Heart right ventricle (tissue), 16 donors: Measurements from ENCODE around the gene ARHGEF10L. TPM values are rescaled to one million over a fixed set of nuclear protein-coding genes. Genes with fewer than 3 reads are reported as not detected.
A peak's percentile ranks its signal among the peaks of the same experiment; 100 is the strongest.

Source experiments
- ATAC-seq, 8 donors: fragments of 200-7000 bp; cut with Tn5 transposase; one replicate each; pipeline ENCODE4 v1.9.1; 2020; ENCODE audit warnings: mild to moderate bottlenecking in 8 of 8, moderate library complexity in 8 of 8, moderate number of reproducible peaks in 1 of 8
- DNase-seq, 2 donors: peaks; one replicate each; pipeline ENCODE4 v3.0.0-alpha.2; 2020
- H3K27ac ChIP-seq, 10 donors: fragments of 200-600 bp; sonication (generic) in 2 of 10; one replicate each; pipeline versions ENCODE4 v1.5.0 to v1.8.0; 2020 to 2022; ENCODE audit warnings: mild to moderate bottlenecking in 3 of 10
- H3K27me3 ChIP-seq, 7 donors: fragments of 200-600 bp; one replicate each; pipeline ENCODE4 v1.8.0; 2021 to 2022; ENCODE audit warnings: mild to moderate bottlenecking in 2 of 7
- H3K36me3 ChIP-seq, 9 donors: fragments of 200-600 bp; sonication (generic) in 1 of 9; one replicate each; pipeline versions ENCODE4 v1.5.0 to v1.8.0; 2020 to 2022; ENCODE audit warnings: mild to moderate bottlenecking in 2 of 9
- H3K4me1 ChIP-seq, 9 donors: fragments of 200-600 bp; sonication (generic) in 1 of 9; one replicate each; pipeline versions ENCODE4 v1.5.0 to v1.8.0; 2020 to 2022; ENCODE audit warnings: mild to moderate bottlenecking in 4 of 9
- H3K4me3 ChIP-seq, 10 donors: fragments of 200-600 bp; sonication (generic) in 2 of 10; one replicate each; pipeline versions ENCODE4 v1.5.0 to v1.8.0; 2020 to 2022; ENCODE audit warnings: mild to moderate bottlenecking in 7 of 10, moderate library complexity in 2 of 10
- H3K9me3 ChIP-seq, 11 donors: fragments of 200-600 bp in 10 of 11; sonication (generic) in 2 of 11; one replicate each; pipeline versions ENCODE4 v1.5.0 to v1.8.0; 2013 to 2022; ENCODE audit warnings: mild to moderate bottlenecking in 2 of 11, control low read depth in 1 of 11, moderate library complexity in 1 of 11
- CTCF ChIP-seq, 9 donors: fragments of 200-600 bp; sonication (generic) in 2 of 9; IDR thresholded peaks; one replicate each; pipeline versions ENCODE4 v1.5.0 to v1.8.0; 2021 to 2022; ENCODE audit warnings: antibody characterized with exemption in 9 of 9, mild to moderate bottlenecking in 5 of 9, moderate library complexity in 1 of 9
- WGBS, 2 donors: extraction: QIAGEN DNeasy Blood & Tissue Kit; methylation state at CpG; one replicate each; pipeline ENCODE4 v1.1.7; 2013; ENCODE audit warnings: inconsistent platforms in 1 of 2; 5-methylcytosine and 5-hydroxymethylcytosine counted together
- intact Hi-C, 10 donors: fragments of 100-400 bp; cut with DNase I; formaldehyde crosslinking; loops; one replicate each; pipeline versions ENCODE4 v1.11.1 to v1.14.2; 2022
- polyA plus RNA-seq, 2 donors: library from polyadenylated mRNA; stranded (reverse); fragments of 200-250 nt; gene quantifications; one replicate each; pipeline ENCODE4 v1.2.3, GENCODE V29; 2013
- total RNA-seq, 10 donors: library from RNA; stranded (reverse); fragmentation: NEBNext Ultra II Directional in 3 of 10; extraction: Animal tissue kit (Norgen Biotek cat#: 25700) in 3 of 10; gene quantifications; one replicate each; pipeline versions ENCODE4 v1.2.1 to v1.2.4, GENCODE V29; 2021 to 2023
- donor health status: Arrhythmogenic right ventricular cardiomyopathy.
- donor health status: ischemic (EF 13 %, LVEDD 7.1; RV severe dilation, severe dysfunction).
- donor health status: healthy with polysubstance abuse.
- donor health status: DM: no; HTN: yes; CAD: no.
- donor health status: DM: no; HTN: no; CAD: no.
- donor health status: ischemic (EF 25% LVEDD 6.9; RV normal size, moderate dysfunction).
- donor health status: ischemic (EF 25% LVEDD 5.7; RV mildly dilated, moderate dysfunction).
- donor health status: healthy.
- donor health status: DM: yes; HTN: yes; CAD: no.
- donor health status: Ischemic cardiomyopathy.
- donor health status: ischemic (EF 35%, LVEDD 5.7; RV mildly dilated, moderate dysfunction).
- donor health status: nonischemic (EF 11% LVEDD 7.7; RV severe dilation, severe dysfunction).
- donor health status: DM: yes; HTN: yes; CAD: no.
- donor health status: PGD.
- donor health status: ischemic (EF 29% LVEDD 5.4; RV normal size, mild dysfunction).
- donor health status: nonischemic (EF 23%, LVEDD 6.1; RV moderate dilation, normal function).

The ARHGEF10L gene
- total and polyA plus RNA-seq, 12 donors: 45.4 to 68.4 (median 50.6) TPM

GRCh38 chr1:17559615-17560419, 20.3 kb downstream of the ARHGEF10L start:
- H3K4me1 ChIP-seq: peaks cover 27 to 65% (median 43%) of the 10 kb centered on the region in 9 donors
- H3K27me3 ChIP-seq: no peaks in the 10 kb centered on the region
- TF ChIP-seq CTCF (IDR thresholded peaks at IDR 0.05): no peak
- no peak overlapping the region for H3K4me3 ChIP-seq
- H3K27ac ChIP-seq: peak overlapping the region in 8 of 10 donors; percentile 3 to 94 (median 62)
- DNase-seq: no peak
- no peaks in the 10 kb centered on the region for H3K36me3 ChIP-seq
- no peaks in the 10 kb centered on the region for H3K9me3 ChIP-seq
- no peak for ATAC-seq
- intact Hi-C loops: no loop called here
- 92% methylated on average over 7 of the region's 7 CpGs for WGBS, 2 donors

DNA sequence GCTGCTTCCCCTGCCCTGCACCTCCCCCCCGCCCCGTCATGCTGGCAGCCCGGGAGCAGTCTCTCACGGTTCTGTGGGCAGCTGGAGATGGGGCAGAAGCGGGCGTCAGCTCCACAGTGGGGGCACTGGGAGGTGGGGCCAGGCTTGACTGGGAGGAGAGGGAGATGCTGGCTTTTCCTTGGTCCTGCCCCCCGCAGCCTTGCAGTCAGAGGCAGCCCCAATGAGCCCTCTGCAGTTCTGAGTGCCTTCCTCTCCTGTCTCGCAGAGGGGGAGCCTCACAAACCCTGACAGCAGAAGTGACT, 21.7 kb downstream of the ARHGEF10L start:
- no peak overlapping the region for H3K4me3 ChIP-seq
- intact Hi-C loops: no loop called here
- H3K27me3 ChIP-seq: no peaks in the 10 kb centered on the region
- peak overlapping the region; percentile 67 to 94 (median 83) for H3K27ac ChIP-seq
- 65 to 70% methylated on average over 8 of the region's 8 CpGs for WGBS, 2 donors
- peaks cover 34 to 79% (median 56%) of the 10 kb centered on the region in 9 donors for H3K4me1 ChIP-seq
- no peaks in the 10 kb centered on the region for H3K9me3 ChIP-seq
- ATAC-seq (peak in 7 of 8 donors; percentile 7 to 52 (median 46)), DNase-seq (no peak)
- H3K36me3 ChIP-seq: no peaks in the 10 kb centered on the region
- no peak for TF ChIP-seq CTCF (IDR thresholded peaks at IDR 0.05)

DNA sequence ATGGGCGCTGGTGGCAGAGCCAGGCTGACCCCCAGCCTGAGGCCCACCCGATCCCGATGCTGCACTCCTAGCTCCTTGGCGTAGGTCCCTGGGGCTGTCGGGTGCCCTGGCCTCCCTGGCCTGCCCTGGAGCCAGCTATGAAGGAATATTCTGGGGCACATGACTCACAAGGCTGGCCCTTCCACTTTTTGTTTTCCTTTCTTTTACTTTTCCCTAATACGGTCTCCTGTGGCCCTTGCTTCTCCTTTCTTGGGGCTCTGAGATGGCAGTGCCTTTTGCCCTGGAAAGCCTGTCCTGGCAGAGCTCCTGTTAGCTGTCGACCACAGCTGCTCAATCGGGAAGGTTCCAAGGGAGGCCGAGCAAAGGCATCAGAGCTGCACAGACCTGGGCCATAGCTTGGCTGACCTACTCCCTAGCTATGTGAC, 22.1 kb downstream of the ARHGEF10L start:
- peak overlapping the region; percentile 67 to 94 (median 83) for H3K27ac ChIP-seq

GRCh38 chr1:17562375-17562774, 22.9 kb downstream of the ARHGEF10L start:
- Histone ChIP-seq H3K27ac (peak overlapping the region in 9 of 10 donors; percentile 76 to 94 (median 83)), H3K4me3 (no peak overlapping the region), H3K36me3 (no peaks in the 10 kb centered on the region), H3K9me3 (no peaks in the 10 kb centered on the region), H3K4me1 (peaks cover 39 to 91% (median 68%) of the 10 kb centered on the region in 9 donors), H3K27me3 (no peaks in the 10 kb centered on the region)
- DNase-seq: no peak
- intact Hi-C loops: no loop called here
- ATAC-seq: no peak
- 85 to 97% methylated on average over 5 of the region's 5 CpGs for WGBS, 2 donors
- no peak for TF ChIP-seq CTCF (IDR thresholded peaks at IDR 0.05)

More for the DNA sequence above, 22.1 kb downstream of the ARHGEF10L start:
- no peaks in the 10 kb centered on the region for H3K36me3 ChIP-seq
- DNase-seq: no peak
- no peak overlapping the region for H3K4me3 ChIP-seq
- intact Hi-C loops: no loop called here
- 40 to 48% methylated on average over 9 of the region's 9 CpGs for WGBS, 2 donors
- no peaks in the 10 kb centered on the region for H3K9me3 ChIP-seq
- peak; percentile 50 to 72 (median 65) for ATAC-seq
- no peaks in the 10 kb centered on the region for H3K27me3 ChIP-seq
- peaks cover 34 to 83% (median 60%) of the 10 kb centered on the region in 9 donors for H3K4me1 ChIP-seq
- no peak for TF ChIP-seq CTCF (IDR thresholded peaks at IDR 0.05)
